ENCODE results near the gene EIF4EBP2.

GRCh38 chr10:70424320-70424719, 20.4 kb downstream of the EIF4EBP2 start:
- TF ChIP-seq CTCF (conservative IDR thresholded peaks at IDR 0.05; ENCODE audit: low read depth in 2 of 2) (no peak), EZH2phosphoT487 (IDR thresholded peaks at IDR 0.05; ENCODE audit: unreplicated experiment) (no peak), CREB1 (CRISPR knock-in tag; IDR thresholded peaks at IDR 0.05; ENCODE audit: low read depth) (no peak), EZH2 (IDR thresholded peaks at IDR 0.05; ENCODE audit: low read depth, unreplicated experiment) (no peak), ETS1 (IDR thresholded peaks at IDR 0.05) (no peak), ZNF331 (CRISPR knock-in tag; IDR thresholded peaks at IDR 0.05; ENCODE audit: low read depth) (no peak), POLR2AphosphoS5 (IDR thresholded peaks at IDR 0.05; ENCODE audit: low read depth) (no peak), REST (IDR thresholded peaks at IDR 0.05; ENCODE audit: unreplicated experiment) (no peak)
